CMK (cell line): ENCODE data around the gene CYP4X1.
"Not testable (repeated sequence)": the region's sequence is repeated elsewhere in the genome, so short reads cannot be mapped to it uniquely, and the experiment has no call there.

ENCODE experiments used
- DNase-seq: peaks from one replicate; pipeline ENCODE4 v3.0.0-alpha.2; 2010; ENCODE audit warnings: low read depth

Gene CYP4X1, protein sequence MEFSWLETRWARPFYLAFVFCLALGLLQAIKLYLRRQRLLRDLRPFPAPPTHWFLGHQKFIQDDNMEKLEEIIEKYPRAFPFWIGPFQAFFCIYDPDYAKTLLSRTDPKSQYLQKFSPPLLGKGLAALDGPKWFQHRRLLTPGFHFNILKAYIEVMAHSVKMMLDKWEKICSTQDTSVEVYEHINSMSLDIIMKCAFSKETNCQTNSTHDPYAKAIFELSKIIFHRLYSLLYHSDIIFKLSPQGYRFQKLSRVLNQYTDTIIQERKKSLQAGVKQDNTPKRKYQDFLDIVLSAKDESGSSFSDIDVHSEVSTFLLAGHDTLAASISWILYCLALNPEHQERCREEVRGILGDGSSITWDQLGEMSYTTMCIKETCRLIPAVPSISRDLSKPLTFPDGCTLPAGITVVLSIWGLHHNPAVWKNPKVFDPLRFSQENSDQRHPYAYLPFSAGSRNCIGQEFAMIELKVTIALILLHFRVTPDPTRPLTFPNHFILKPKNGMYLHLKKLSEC

DNA sequence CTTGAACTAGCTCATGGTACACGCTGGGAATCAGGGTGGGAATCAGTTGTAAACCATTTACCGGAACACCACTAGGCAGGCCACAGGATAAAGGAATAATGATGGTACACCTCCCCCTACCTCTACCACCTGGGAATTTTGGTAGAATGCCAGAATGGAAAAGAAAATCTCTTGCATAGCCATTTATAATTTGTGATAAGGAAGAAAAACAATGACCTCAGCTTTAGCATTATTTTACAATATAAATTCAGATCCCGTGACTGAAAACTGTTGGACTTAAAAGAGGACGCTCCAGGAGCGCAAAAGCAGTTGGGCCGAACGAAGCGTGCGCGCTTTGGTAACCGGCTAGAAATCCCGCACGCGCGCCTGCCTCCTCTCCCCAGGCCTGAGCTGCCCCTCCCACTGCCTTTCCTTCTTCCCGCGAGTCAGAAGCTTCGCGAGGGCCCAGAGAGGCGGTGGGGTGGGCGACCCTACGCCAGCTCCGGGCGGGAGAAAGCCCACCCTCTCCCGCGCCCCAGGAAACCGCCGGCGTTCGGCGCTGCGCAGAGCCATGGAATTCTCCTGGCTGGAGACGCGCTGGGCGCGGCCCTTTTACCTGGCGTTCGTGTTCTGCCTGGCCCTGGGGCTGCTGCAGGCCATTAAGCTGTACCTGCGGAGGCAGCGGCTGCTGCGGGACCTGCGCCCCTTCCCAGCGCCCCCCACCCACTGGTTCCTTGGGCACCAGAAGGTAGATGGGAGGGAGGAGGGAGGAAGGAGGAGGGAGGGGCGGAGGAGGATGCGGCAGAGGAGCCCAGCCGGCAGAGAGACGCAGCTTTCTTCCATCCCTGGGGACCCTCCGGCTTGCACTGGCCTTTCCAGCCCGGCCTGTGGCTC is at the start of gene CYP4X1:
Gene CYP4X1 (plus strand): TSS at position 402 of the 873 bp plus-strand sequence. CDS start 149 bp downstream, at position 551.
- no peak for DNase-seq

DNA sequence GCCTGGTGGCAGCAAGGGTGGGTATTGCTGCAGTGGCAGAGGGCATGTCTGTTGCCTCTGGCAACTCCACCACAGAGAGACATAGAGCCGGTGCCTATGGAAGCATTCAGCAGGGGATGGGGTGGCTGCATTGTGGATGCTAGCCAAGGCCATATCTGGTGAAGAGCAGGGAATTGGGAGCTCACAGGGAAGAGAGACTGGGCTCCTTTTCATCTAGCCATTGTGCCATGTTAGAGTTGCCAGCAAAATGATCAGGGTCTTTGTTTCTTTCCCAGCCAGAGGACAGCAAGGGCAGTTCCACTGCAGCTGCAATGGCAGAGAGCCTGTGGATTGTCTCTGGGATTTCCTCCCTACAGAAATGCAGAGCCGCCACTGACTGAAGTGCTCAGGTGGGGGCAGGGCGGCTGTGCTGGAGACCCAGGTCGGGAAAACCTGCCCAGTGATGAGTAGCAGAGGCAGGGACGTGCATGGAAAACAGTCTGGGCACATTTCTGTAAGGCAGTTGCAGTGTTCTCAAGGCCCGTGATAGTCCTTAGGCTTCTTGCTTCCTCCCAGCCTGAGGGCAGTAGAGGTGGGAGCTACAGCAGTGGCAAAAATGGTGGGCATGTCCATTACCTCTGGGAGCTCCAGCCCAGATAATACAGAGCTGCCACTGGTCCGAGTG is 40.2 kb upstream of the CYP4X1 start:
- DNase-seq: no peak

DNA sequence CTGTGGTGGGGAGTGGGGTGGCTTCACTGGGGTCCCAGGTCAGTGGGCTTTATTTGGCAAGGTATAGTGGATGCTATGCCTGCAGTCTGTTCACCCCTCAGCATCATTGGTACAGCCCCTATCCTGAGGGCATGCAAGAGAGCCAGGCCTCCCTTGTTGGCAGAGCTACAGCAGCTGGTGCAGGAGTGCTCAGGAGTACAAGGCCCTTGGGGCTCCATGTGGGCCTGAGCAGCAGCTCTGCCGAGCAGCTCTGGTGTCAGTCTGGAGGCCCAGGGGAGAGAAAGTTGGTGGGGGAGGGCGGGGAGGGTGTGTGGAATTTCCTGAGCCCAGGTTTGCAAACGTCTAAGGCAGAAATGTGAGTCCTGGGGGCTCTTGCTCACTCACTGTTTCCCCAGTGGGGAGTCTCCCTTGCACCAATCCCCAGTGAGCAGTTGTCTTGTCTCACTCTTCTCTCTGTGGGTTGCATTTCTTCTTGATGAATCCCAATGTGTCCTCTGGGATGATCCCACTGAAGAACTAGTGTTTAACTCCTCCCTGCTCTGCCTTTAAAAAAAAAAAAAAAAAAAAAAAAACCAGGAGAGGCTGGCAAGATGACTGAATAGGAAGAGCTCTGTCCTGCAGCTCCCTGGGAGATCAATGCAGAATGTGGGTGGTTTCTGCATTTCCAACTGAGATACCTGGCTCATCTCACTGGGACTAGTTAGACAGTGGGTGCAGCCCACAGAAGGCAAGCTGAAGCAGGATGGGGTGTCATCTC is 39.5 kb upstream of the CYP4X1 start:
- no peak for DNase-seq

DNA sequence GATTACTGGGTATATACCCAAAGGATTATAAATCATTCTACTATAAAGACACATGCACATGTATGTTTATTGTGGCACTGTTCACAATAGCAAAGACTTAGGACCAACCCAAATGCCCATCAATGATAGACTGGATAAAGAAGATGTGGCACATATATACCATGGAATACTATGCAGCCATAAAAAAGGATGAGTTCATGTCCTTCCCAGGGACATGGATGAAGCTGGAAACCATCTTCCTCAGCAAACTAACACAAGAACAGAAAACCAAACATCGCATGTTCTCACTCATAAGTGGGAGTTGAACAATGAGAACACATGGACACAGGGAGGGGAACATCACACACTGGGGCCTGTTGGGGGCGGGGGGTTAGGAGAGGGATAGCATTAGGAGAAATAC is 32.9 kb upstream of the CYP4X1 start:
- DNase-seq: not testable (repeated sequence)

DNA sequence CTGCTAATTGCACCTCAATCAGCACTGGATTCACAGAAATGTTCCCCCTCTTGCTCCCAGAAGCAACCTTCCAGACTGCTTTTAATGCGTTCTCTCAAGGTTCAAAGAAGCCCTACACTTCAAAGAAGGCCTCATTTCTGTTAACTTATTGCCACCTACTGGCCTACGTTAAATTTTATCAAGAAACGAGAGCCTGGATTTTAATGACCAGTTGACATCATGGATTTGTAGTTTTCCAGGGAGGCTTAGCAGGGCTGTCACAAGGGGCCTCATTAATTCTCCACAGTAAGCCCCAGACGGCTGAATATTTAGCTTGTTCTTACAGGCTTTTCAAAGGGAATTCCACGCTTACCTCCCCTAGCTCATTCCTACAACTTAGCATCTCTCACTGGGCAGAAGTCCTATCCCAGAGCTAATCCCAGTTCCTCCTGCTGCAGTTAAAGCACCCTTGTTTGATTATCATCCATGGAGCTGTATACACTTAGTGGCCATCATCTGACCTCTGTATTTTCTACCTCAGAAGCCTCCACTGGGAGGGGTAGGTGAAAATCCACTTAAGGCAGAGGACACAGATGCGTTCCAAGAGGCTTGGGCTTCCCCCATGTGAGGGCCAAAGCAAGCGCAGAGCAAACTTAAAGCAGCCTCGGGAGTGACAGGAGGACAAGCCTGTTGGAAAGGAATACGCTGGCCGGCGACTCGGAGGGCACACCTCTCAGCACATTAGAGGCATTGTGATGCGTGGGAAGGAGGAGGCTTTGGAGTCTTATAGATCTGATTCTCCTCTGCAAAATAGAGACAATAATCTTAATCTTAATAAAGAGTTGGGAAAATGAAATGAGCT is 32.2 kb upstream of the CYP4X1 start:
- DNase-seq: no peak

DNA sequence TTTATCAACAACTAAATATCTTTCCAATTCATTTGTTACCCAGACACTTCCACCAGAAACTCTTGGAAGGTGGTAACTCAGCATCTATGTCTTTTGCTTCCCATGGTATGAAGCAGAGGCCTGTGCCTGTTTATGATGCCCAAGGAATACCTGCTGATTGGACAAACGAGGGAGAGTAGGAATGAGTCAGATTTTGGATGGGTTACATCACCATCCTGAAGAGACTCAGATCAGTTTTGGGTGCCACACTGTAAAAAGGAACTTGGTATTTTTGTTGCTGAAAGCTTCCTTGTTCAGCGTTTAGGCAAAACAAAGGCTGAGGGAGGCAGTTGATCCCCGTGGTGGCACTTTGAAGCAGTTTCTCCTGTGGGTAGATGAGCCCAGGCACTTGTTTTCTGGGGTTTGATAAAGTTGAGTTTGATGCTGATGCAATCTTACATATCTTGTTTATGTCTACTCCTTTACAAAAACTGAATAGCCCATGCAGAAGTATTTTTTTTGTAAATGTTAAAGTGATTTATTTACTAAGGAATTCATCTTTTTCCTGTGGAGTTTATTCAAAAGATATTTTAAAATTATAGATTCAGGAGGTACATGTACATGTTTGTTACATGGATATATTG is 26.7 kb upstream of the CYP4X1 start:
- no peak for DNase-seq

DNA sequence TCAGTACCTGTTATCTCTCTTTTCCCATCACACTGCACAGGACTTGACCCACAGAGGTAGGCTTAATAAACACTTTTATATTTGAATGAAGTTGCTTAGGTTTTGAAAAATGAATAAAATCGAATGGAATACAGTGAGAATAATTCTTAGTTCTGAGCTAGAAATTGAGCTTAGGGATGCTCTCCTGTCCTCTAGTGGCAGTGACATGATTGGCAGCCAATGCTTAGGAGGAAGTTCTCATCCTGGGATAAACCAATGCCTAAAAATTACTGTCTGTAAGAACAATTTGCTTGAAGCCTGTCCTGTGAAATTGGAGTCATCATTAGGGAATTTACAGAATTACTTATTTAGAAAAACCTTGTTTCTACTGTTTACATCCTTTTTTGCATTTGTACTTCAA is 21.3 kb upstream of the CYP4X1 start:
- no peak for DNase-seq

DNA sequence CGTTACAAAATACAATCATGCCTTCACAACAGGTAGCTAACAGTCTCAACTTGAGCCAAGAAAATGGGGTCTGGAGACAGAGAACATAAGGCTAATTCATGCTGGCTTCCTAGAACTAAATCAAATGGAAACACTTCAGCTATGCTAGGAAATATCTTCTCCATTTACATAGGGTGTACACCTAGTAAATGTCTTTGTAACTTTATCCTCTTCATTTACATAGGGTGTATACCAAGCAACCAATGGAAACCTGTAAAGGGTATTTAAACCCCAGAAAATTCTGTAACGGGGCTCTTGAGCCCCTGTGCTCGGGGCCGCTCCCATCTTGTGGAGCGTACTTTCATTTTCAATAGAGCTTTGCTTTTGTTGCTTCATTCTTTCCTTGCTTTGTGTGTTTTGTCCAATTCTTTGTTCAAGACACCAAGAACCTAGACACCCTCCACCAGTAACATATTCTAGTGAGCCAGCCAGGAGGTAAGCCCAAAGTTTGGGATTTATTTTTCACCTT is 19.5 kb upstream of the CYP4X1 start:
- no peak for DNase-seq

DNA sequence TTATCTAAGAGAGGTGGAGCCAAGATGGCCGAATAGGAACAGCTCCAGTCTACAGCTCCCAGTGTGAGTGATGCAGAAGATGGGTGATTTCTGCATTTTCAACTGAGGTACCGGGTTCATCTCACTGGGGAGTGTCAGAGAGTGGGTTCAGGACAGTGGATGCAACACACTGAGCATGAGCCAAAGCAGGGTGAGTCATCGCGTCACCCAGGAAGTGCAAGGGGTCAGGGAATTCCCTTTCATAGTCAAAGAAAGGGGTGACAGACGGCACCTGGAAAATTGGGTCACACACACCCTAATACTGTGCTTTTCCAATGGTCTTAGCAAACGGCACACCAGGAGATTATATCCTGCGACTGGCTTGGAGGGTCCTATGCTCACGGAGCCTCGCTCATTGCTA is 17.0 kb upstream of the CYP4X1 start:
- not testable (repeated sequence) for DNase-seq

DNA sequence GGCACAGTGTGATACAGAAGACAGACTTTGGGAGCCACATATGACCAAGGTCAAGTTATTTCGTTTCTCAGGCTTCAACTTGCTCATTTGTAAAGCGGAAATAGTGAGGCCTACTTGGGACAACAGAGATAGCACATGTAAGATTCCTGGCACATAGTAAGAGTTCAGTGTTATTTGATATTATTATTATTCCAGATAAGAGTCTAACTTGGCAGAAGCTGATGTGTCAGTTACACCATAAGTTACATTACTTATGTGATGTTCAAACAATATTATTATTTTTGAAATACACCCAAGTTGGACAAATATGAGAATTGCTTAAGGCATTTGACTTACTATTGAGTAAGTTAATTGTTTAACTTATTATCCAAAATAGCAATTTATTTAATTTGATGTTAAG is 10.2 kb upstream of the CYP4X1 start:
- DNase-seq: no peak

DNA sequence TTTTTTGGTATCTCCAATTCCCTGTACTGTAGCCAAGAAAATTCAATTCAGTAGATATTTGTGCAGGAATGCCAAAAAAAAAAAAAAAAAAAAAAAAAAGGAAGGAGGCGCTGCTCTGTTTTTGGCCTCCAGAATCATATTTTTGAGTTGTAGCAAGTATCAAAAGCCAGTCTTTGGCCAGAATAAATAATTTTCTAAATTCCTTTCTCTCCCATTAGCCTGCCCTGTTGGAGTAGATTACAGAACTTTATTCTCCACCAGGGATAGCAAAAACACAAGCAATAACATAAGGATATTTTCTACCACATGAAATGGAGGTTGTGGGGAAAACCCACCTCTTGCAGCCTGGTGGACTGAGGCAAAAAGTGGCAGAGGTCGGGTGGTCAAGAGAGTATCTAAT is 2.4 kb upstream of the CYP4X1 start:
- no peak for DNase-seq

DNA sequence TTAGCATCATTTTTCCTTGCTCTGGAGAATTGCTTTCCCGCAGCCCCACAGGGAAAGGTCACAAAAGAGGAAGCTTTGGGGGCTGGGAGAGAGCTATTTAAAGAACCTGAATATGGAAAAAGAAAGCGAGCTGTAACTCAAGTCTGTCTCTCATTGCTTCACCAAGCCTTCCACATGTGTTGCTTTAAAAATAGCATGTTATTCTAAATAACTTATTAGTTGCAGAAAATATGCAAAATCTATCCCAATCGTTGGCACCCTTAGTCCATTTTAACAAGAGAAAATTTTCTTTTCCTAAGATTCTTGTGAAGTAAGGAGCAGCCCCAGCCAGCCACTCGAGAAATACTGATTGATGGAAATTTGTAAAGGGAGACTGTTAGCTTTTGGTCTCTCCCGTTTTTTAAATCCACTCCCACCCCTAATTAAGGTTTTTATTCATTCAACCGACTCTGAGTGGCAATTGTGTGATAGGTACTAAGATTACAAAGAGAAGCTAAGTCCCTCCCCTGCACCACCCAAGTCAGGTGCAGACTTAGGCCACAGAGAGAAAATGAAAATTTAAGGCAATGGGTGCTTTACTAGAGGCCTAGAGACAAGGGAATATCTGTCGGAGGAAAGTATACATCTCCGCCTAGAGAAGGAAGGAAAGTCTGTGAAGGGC is 802 bp downstream of the CYP4X1 start:
- DNase-seq: no peak

DNA sequence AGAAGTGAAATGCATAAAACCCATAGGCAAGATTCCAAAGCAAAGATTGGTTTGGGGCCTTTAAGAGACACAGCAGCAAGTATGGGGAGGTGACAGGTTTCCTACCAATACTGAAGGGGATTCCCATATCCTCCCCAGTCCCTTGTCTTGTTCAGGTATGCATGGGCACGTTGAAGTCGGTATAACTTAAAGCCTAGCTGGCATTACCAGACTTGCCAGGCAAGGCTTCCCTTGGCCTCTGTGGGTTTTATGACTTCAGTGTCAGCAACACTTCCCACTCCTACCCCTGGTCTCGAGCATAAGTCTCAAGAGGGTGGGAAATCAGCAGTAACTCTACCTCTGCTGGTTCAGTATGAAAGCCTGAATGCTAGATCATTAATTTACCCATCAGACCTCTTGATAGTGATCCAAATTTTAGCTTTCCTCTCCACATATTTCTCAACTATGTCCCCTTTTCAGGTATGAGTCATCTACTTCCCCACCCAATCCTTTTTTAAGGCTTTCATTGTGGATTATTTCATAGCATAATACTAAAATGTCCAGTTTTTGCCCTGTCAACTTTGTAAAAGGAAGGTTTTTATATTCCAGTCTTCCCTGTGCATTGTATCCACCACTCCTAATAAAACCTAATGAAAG is 6.8 kb downstream of the CYP4X1 start:
- DNase-seq: no peak

DNA sequence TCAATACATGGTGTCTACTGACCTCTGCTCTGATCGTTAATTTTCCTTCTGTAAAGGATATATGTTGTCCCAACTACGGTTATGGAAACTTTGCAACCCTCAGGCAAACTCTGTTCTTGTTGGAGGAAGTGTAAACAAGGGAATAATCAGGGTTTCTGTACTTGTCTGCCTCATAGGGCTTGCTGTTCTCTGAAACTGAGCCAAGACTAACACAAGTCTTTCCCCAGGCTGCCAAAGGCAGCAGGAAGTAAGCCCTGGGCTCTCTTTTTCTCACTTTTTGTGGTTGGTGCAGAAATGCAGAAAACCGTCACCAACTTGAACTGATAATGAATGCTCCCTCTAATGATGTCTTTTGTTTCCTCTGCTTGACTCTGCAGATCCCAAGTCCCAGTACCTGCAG is 7.6 kb downstream of the CYP4X1 start:
- no peak for DNase-seq

DNA sequence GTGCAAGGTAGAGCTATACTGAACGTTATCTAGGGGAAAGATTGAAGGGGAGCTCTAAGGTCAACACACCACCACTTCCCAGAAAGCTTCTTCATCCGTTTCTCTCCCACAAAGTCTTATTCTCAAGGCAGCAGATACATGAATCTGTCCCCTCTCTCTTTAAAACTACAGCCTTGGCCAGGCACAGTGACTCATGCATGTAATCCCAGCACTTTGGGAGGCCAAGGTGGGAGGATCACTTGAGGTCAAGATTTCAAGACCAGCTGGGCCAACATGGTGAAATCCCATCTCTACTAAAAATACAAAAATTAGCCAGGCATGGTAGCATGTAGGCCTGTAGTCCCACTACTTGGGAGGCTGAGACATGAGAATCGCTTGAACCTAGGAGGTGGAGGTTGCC is 8.1 kb downstream of the CYP4X1 start:
- DNase-seq: no peak

DNA sequence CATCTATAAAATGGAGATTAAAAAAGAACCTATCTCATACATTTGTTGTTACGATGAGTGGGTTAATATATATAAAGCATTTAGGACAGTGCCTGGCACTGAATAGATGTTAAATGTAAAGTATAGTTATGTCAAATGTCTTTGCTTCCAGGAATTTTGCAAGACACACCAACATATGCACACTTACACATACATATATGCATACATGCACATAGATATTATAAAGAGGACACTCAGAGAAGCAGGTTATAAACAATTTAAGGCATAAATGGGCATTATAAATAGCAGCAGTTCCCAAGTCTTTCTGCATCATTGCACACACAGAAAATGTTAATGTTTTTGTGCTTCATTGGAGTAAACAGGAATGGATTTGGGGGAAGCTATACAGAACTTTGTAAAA is 13.3 kb downstream of the CYP4X1 start:
- DNase-seq: no peak

DNA sequence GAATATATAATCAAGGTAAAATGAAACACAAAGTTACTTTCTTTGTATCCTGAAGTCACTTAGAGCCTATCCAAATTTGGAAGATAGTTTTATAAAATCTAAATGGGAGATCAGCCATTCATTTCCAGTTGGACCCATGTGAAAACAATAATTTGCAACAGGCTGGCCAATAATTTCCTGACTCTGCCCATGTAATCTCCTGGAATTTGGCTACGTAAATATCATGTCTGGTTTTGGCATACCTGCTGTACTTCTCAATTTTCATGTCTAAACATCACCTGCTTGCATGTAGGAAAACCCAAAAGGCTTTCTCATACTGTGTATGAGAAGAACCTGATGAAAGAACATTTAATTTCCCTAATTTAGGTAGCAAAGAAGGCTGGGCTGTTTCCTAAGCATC is 35.9 kb downstream of the CYP4X1 start:
- DNase-seq: no peak

DNA sequence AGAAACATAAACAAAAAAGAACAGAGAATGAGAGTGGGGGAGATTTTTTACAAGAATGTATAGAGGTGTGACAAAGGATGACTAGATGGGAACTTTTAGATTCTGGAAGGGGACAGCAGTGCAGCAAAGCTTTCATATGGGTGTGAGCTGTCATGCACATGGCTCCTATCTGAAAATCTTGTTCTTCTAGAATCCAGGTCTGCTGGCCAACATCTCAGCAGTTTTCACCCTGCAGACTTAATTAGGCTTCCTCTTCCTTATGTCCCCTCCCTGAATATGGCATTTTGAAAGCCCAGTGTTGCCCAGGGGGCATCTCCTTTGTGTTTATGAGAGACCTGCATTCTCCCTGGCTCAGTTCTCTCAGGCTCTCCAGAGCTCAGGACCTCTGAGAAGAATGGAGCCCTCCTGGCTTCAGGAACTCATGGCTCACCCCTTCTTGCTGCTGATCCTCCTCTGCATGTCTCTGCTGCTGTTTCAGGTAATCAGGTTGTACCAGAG is 43.7 kb downstream of the CYP4X1 start, which contains the start of gene CYP4Z1:
Gene CYP4Z1 (plus strand): TSS at position 135 of the 498 bp plus-strand sequence. CDS start 260 bp downstream, at position 395.
- no peak for DNase-seq

DNA sequence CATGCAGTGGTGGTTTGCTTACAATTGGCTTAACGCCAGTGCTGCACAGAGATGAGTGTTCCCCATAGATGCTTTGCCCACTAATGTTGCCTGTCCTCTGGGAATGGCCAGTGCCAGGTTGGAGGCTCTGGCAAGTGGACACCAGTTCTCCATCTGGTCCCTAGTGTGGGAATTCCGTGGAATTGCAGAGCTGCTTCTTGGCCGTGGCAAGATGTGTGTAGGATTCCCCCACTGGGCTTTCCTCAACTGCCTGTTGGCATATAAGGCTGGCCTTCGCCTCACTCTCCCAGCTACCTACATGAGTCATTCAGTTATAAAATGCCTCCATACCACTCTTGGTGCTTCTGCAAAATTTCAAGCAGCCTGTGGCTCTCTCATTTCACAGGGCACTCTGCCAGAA is 45.6 kb downstream of the CYP4X1 start:
- DNase-seq: not testable (repeated sequence)
